GM20000 (cell line): ENCODE results near the gene CCL17.

ENCODE experiments used
- DNase-seq: peaks from one replicate; pipeline ENCODE4 v3.0.0; 2012; ENCODE audit warnings: low spot score
- TF ChIP-seq, protein P1 (sequence below): IDR thresholded peaks from 2 replicates; pipeline ENCODE4 v1.5.1; 2012; ENCODE audit warnings: mild to moderate bottlenecking, control low read depth; ENCODE audit errors: extremely low read depth, missing control alignments

CCL17 gene

DNA sequence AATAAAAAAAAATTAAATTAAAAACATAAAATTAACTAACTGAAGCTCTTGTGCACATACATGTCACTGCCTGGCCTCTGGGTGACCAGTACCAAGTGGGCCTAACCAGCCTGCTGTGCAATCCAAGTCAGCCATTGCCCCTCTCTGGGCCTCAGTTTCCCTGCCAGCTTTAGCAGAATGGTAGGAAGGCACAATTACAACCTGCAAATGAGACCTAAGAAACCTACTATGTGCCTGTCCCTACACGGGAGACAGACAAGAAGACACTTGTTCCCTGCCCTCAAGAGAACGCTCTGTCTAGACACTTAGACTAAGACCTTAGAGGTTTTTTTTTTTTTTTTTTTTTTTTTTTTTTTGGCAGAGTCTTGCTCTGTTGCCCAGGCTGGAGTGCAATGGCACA is 40.9 kb downstream of the CCL17 start:
- TF ChIP-seq, protein P1, sequence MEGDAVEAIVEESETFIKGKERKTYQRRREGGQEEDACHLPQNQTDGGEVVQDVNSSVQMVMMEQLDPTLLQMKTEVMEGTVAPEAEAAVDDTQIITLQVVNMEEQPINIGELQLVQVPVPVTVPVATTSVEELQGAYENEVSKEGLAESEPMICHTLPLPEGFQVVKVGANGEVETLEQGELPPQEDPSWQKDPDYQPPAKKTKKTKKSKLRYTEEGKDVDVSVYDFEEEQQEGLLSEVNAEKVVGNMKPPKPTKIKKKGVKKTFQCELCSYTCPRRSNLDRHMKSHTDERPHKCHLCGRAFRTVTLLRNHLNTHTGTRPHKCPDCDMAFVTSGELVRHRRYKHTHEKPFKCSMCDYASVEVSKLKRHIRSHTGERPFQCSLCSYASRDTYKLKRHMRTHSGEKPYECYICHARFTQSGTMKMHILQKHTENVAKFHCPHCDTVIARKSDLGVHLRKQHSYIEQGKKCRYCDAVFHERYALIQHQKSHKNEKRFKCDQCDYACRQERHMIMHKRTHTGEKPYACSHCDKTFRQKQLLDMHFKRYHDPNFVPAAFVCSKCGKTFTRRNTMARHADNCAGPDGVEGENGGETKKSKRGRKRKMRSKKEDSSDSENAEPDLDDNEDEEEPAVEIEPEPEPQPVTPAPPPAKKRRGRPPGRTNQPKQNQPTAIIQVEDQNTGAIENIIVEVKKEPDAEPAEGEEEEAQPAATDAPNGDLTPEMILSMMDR = no peak
- DNase-seq = no peak

DNA sequence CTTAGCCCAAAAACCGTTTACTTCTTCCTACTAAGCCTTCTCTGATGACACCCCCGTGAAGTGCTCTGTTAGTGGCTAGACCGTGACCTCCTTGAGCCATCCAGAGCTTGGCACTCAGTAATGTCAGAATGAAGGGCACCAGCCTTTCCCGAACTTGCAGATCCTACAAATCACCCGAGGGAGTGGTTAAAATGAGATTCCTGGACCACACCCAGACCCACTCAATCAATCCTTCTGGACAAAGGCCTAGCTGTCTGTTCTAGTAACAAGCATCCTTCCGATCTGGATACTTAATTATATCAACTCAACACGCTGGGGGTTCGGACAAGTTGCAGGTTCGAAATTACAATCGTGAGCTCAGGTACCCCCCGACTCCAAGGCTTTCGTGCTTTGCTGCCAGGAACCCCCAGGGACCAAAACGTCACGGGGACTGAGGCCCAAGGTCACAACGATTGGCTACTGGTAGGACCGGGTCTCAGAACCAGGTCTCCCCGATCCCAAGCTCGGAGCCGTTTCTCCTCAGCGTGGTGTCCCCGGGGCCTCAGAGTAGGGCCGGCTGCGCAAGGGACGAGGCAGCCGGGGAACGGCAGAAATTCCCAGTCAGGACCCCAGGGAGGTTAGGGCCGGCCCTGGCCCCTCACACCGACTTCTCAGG is 42.1 kb downstream of the CCL17 start:
- TF ChIP-seq, protein P1 = no peak
- peak; percentile 50 for DNase-seq

DNA sequence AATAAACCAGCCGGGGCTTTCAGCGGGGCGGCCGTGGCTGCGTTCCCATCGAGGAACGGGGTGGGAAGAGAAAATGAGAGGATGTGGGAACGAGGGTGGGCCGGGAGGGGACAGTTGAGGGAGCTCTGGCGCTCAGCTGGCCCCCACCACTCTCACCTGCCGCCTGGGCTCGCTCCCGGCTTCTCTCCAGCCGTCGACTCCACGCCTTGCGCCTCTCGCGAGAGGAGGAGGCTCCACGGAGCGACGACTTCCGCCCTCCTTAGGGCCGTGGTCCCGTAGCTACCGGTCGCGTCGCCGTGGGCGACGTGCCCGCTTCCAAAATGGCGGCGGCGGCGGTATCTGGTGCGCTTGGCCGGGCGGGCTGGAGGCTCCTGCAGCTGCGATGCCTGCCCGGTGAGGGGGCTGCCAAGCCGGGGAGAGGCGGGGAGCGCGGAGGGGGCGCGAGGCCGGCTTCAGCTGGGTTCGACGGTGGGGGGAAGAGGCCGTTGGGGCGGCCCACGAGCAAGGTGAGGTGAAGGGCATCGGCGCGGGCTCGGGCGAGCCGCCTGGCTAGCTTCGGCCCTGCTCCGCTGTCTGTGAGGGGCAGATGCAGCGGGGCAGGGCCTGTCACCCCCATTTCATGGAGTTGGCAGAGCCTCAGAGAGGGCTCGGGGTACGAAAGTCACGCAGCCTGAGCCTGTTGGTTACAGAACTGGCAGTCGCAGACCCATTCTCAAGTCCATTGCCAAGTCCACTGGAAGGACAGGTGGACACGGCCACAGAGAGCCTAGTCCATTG is 42.8 kb downstream of the CCL17 start, which contains the start of the genes CIAPIN1 and COQ9:
Gene CIAPIN1 (minus strand): TSS at position 200 of the 777 bp plus-strand sequence. CDS start 6,457 bp downstream, outside the sequence.
Gene COQ9 (plus strand): TSS at position 294 of the 777 bp plus-strand sequence. CDS start 27 bp downstream, at position 321.
- DNase-seq = peak; percentile 96
- TF ChIP-seq, protein P1 = no peak

DNA sequence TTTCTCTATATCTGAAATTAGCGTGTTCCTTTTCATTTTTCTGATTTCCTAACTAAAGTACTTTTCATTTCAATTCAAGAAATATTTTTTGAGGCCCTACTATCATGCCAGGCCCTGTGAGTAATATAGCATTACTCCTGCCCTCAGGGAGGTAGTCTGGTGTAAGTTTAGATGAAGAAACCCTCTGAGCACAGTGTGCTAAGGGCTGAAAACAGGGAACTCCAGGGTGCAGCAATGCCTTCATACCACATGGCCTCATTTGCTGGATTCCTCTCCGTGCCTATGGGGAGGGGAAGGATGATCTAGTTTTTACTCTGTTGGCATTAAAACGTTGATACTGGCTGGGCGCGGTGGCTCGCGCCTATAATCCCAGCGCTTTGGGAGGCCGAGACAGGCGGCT is 47.5 kb downstream of the CCL17 start:
- TF ChIP-seq, protein P1 = no peak
- no peak for DNase-seq

DNA sequence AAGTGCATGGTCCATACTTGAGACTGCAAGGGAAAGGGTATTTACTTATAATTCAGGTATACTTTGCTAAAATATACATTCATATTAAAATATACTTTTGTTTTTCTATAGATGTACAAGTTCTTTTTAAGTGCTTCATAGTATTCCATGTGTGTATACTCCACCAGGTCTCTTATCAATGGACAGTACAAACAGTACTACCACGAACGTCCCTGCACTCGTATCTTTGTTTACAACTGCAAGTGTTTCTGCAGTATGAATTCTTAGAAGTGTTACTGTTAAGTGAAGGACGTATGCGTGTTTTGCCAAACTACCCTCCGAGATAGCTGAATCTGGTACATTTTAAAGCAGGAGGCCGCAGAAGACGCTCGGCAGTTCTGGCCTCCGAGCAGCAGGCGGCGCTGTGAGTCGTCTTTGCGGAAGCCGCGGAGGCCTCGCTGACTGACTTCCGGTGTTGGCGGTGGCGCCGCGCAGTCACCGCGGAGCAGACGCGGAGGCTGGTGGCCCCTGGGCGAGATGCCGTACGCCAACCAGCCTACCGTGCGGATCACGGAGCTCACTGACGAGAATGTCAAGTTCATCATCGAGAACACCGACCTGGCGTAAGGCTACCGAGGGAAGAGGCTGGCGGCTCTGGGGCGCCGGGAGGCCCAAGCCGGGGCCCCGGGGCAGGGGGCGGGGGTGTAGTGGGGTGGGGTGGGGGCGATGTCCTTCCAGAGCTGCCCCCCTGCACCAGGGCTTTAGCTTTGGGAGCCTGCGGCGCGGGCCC is 57.8 kb downstream of the CCL17 start, which contains the start of gene POLR2C:
Gene POLR2C (plus strand): TSS at position 471 of the 769 bp plus-strand sequence. CDS start 46 bp downstream, at position 517.
- TF ChIP-seq, protein P1 = peak; percentile 95
- peak; percentile 94 for DNase-seq

DNA sequence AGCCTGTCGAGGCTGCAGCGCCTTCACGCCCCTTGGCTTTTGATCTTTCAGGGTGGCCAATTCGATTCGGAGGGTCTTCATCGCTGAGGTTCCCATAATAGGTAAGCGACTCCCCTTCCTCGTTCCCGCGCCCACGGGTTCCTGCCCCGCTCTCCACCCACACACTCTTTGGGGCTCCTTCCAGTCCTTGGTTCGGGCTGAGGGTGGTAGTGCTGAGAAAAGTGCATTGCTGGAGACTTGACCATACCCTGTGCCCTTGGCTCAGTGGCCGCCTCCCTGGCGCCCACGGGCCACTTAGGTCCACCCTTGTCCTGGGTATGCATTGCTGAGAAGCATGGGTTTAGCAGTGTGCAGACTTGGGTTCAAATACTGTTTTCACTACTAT is 58.4 kb downstream of the CCL17 start:
- DNase-seq = no peak
- TF ChIP-seq, protein P1 = no peak
